Measurements from ENCODE around the gene OR2T8. TPM values are rescaled to one million over a fixed set of nuclear protein-coding genes. Genes with fewer than 3 reads are reported as not detected.

The OR2T8 gene
- total RNA-seq, 1 donor from 2014 or later: not detected

DNA sequence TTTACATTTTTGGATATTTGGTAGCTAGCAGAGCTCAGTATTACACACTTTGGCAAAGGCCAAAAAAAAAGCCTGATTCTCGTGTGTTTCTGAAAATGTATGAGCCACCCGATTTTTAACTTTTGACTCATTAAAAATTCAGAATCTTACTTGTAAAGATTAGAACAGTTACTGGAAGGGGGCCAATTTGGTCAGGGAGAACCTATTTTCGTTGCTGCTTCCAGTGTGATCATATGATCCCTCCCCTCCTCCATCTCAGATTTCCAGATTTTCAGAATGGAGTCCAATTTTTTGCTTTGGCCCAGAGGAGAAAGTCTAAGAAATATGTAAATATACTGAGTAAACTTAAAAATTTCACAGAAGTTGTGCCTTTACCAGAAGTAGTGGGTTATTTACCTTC, 41.7 kb downstream of the OR2T8 start:
- no peak for DNase-seq (ENCODE audit: low spot score)

GRCh38 chr1:247962911-247963588, 43.0 kb downstream of the OR2T8 start:
- DNase-seq (ENCODE audit: low spot score): no peak

DNA sequence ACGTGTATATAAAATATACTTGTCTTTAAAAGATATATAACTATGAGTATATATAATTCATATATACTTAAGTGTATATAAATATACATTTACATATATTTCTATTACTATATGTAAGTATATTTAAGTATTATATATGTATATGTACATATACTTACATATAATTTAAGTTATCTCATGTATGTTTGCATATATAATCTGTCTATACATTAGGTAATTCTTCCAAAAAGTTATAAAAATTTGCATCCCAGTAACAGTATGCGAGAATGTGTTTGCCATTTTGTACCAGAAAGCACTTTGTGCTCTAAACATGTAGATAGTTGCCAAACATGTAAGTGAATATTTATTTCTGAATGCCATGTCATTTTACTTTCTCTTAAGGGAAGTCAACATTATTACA, 44.9 kb downstream of the OR2T8 start, which contains the start of gene OR2AK2:
OR2AK2 (plus strand) TSS at position 301 of the 400 bp plus-strand sequence. CDS start 144 bp downstream, outside the sequence.
- DNase-seq (ENCODE audit: low spot score): no peak

GRCh38 chr1:247966532-247967204, 46.6 kb downstream of the OR2T8 start:
- no peak for DNase-seq (ENCODE audit: low spot score)

Other genes starting within 250 kb of the OR2T8 start
- gene OR13G1, start 240.5 kb upstream of the OR2T8 start, total RNA-seq (ENCODE audit: insufficient read depth, low replicate concordance): 2.2 TPM
- 0.72 TPM for gene OR6F1, start 203.6 kb upstream of the OR2T8 start, total RNA-seq (ENCODE audit: insufficient read depth, low replicate concordance)
- gene OR14K1, start 181.6 kb upstream of the OR2T8 start, total RNA-seq (ENCODE audit: insufficient read depth, low replicate concordance): not detected
- gene OR14A2, start 172.1 kb upstream of the OR2T8 start, total RNA-seq (ENCODE audit: insufficient read depth, low replicate concordance): 4.6 TPM
- gene OR1C1, start 159.7 kb upstream of the OR2T8 start, total RNA-seq (ENCODE audit: insufficient read depth, low replicate concordance): 9.9 TPM
- gene OR14A16, start 96.1 kb upstream of the OR2T8 start, total RNA-seq (ENCODE audit: insufficient read depth, low replicate concordance): 2.6 TPM
- gene OR11L1, start 78.4 kb upstream of the OR2T8 start, total RNA-seq (ENCODE audit: insufficient read depth, low replicate concordance): 0.96 TPM
- 7.7 TPM for gene TRIM58, start 63.1 kb upstream of the OR2T8 start, total RNA-seq (ENCODE audit: insufficient read depth, low replicate concordance)
- gene OR2W3, start 24.7 kb upstream of the OR2T8 start, total RNA-seq (ENCODE audit: insufficient read depth, low replicate concordance): 5.5 TPM
- gene OR2AJ1, start 4.6 kb downstream of the OR2T8 start, total RNA-seq (ENCODE audit: insufficient read depth, low replicate concordance): 5.3 TPM
- not detected for gene OR2L8, start 28.6 kb downstream of the OR2T8 start, total RNA-seq (ENCODE audit: insufficient read depth, low replicate concordance)
- gene OR2AK2, start 45.0 kb downstream of the OR2T8 start, total RNA-seq (ENCODE audit: insufficient read depth, low replicate concordance): not detected
- 3.4 TPM for gene OR2L5, start 93.4 kb downstream of the OR2T8 start, total RNA-seq (ENCODE audit: insufficient read depth, low replicate concordance)
- gene OR2L2, start 109.8 kb downstream of the OR2T8 start, total RNA-seq (ENCODE audit: insufficient read depth, low replicate concordance): 8.9 TPM
- 3.6 TPM for gene OR2L3, start 126.6 kb downstream of the OR2T8 start, total RNA-seq (ENCODE audit: insufficient read depth, low replicate concordance)
- gene OR2L13, start 174.9 kb downstream of the OR2T8 start, total RNA-seq (ENCODE audit: insufficient read depth, low replicate concordance): 3.1 TPM
- gene OR2M5, start 224.9 kb downstream of the OR2T8 start, total RNA-seq (ENCODE audit: insufficient read depth, low replicate concordance): 3.6 TPM